Astrocyte of the spinal cord (primary cell): ENCODE measurements around the gene ETNPPL.

Experiments
- DNase-seq: peaks from one replicate; pipeline ENCODE4 v3.0.0; 2011; ENCODE audit warnings: low read depth, low spot score
- H3K4me3 ChIP-seq: 2 replicates; pipeline ENCODE4 v1.5.1; 2011; ENCODE audit warnings: low read depth, mild to moderate bottlenecking, low read length, moderate library complexity
- in situ Hi-C: cut with HindIII; loops from 2 replicates; pipeline ENCODE4 v1.10.0; 2017; ENCODE audit warnings: low sequenced_read_pairs
- TF ChIP-seq, protein P1 (sequence below): IDR thresholded peaks from 2 replicates; pipeline ENCODE4 v1.5.1; 2012; ENCODE audit warnings: low read depth, mild to moderate bottlenecking, low read length, inconsistent platforms

ETNPPL gene

DNA sequence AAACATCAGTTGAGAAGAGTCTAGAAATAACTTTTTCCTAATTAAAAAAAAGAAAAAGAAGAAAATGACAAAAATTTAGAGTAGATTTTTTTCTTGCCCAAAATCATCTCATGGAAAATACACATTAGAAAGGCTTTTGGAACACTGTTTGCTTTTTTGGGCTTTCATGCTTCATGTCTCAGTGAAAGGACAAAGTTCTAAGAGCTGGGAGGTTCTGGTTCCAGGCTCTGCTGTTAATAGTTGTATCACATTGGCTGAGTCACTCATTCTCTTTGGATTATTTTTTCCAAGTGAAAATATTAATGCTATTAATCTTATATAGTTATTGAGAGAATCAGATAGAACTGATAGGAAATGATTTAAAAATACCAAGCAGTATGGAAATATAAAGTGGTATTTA is 32.9 kb upstream of the ETNPPL start:
- TF ChIP-seq, protein P1, sequence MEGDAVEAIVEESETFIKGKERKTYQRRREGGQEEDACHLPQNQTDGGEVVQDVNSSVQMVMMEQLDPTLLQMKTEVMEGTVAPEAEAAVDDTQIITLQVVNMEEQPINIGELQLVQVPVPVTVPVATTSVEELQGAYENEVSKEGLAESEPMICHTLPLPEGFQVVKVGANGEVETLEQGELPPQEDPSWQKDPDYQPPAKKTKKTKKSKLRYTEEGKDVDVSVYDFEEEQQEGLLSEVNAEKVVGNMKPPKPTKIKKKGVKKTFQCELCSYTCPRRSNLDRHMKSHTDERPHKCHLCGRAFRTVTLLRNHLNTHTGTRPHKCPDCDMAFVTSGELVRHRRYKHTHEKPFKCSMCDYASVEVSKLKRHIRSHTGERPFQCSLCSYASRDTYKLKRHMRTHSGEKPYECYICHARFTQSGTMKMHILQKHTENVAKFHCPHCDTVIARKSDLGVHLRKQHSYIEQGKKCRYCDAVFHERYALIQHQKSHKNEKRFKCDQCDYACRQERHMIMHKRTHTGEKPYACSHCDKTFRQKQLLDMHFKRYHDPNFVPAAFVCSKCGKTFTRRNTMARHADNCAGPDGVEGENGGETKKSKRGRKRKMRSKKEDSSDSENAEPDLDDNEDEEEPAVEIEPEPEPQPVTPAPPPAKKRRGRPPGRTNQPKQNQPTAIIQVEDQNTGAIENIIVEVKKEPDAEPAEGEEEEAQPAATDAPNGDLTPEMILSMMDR: no peak
- no peak overlapping the region for H3K4me3 ChIP-seq
- no peak for DNase-seq
- in situ Hi-C loops: no loop called here

DNA sequence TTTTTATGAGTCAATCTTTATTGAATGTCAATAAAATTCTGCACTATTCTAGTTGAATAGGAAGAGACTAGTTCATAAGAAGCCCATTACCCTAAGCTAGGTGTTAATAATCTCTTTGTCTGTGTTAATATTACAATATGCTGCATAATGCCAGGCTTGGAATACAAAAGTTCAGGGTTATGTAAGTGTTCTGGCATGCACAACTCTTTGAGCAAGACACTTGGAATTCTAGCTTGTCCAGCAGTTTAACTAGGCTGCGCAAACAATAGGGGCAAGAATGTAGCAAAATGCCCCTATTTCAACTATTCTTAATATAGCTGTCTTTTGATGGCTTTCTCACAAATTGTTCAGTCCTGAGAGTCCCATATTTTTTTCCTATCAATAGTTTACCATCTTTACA is 31.3 kb upstream of the ETNPPL start:
- TF ChIP-seq, protein P1: no peak
- H3K4me3 ChIP-seq: no peak overlapping the region
- peak; percentile 22 for DNase-seq
- in situ Hi-C loops: no loop called here

DNA sequence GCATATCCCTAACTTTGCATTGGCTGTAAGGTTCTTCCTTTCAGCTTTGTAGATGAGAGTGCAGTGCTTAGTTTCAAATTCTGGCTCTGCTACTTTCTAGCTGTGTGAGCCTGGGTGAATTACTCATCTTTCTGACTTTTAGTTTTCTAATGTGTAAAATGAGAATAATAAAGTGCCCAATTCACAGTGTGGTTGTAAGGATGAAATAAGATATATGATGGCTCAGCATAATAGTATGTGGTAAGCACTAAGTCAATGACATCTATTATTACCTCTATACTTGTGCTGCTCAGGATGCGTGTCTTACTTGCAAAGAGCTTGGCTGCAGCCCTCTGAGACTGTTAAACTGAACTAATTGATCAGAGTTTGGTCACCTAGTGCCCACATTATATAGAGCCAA is 30.6 kb upstream of the ETNPPL start:
- TF ChIP-seq, protein P1: no peak
- in situ Hi-C loops: no loop called here
- no peak for DNase-seq
- no peak overlapping the region for H3K4me3 ChIP-seq

DNA sequence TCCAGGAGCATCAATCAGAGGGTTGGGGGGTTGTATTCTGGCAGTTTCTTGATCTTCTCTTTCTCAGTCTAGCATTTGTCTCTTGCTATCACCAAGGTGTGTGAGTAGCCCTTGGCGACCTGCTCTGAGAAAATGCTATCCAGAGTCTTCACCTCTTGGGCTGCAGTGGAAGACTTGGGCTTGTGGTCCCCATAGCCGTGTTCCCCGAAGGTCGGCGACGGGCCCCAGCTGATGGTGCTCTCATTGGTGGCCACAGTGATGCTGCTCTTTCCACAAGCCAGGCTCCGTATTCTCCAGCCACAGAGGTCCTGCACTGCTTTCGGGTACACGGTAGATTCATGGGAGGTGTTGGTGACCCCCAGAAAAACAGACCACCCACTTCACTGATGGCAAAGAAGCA is 25.9 kb upstream of the ETNPPL start:
- in situ Hi-C loops: no loop called here
- TF ChIP-seq, protein P1: no peak
- H3K4me3 ChIP-seq: no peak overlapping the region
- no peak for DNase-seq

DNA sequence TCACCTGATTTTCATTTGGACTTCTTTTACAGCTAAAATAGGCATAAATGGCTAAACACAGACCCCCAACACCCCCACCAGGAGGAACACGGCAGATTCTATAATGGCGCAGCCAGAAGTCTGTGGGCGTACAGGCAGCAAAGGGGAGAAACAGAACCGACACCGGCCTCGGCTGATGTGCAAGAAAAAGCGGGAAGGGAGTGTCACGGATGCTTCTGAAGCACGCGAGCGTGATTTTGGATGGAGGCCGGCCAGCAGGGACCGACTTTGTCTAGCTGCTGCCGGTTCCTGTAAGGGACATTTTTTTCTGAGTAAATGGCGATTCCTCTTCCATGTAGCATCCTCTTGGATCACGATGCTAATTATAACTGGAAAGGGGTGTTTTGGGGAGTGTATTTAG is 24.9 kb upstream of the ETNPPL start:
- DNase-seq: no peak
- H3K4me3 ChIP-seq: no peak overlapping the region
- in situ Hi-C loops: no loop called here
- TF ChIP-seq, protein P1: no peak

DNA sequence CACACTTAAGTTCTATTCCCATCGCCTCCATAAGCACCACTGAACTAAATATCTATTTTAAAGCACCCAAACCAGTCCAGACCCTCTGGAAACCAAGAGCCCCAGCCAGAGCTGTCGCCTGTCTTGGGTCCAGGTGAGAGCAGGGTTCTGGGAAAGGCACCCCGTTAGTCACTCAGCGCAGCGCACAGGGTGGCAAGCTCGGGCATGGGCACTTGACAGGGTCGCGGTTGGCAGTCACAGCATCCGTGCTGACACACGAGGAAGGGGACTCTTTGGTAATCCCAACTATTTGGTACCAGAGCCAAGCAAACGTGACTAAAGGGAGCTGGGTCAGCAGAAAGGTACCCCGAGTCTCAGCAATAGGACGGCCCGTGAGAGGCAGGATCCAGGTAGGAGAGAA is 24.3 kb upstream of the ETNPPL start:
- H3K4me3 ChIP-seq: no peak overlapping the region
- in situ Hi-C loops: no loop called here
- no peak for DNase-seq
- TF ChIP-seq, protein P1: no peak

DNA sequence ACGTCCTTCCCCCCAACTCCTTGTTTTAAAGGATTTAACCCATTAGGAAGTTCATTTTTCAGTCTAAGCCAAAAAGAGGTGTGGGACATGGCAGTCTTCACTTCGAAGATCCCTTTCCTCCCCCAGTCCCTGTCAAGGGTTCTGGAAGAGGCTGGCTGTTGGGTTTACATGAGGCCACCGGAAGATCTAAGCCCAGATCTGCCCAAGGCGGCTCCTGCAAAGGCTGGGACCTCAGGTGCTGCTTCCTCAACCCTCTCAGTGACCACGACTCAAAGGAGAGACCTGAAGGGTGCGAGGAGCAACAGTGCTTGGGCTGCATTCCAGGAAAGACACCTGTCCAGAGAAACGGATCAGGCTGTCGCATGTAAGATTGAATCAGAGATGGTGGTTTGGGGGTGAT is 23.5 kb upstream of the ETNPPL start:
- in situ Hi-C loops: no loop called here
- TF ChIP-seq, protein P1: no peak
- no peak for DNase-seq
- no peak overlapping the region for H3K4me3 ChIP-seq
